H7 (cell line): ENCODE measurements around the gene ANKRD39. TPM values are rescaled to one million over a fixed set of nuclear protein-coding genes. Genes with fewer than 3 reads are reported as not detected.

Source experiments
- DNase-seq: peaks from one replicate; pipeline ENCODE4 v3.0.0; 2012
- H3K27me3 ChIP-seq: 2 replicates; pipeline ENCODE4 v1.6.0; 2011; ENCODE audit warnings: mild to moderate bottlenecking, low read length; ENCODE audit not compliant: control insufficient read depth, insufficient read depth
- H3K36me3 ChIP-seq: replicated peaks from 2 replicates; pipeline ENCODE4 v1.5.1; 2011; ENCODE audit warnings: low read length; ENCODE audit not compliant: control insufficient read depth, insufficient read depth
- H3K4me3 ChIP-seq: 2 replicates; pipeline ENCODE4 v1.5.1; 2011; ENCODE audit warnings: low read depth, mild to moderate bottlenecking, control low read depth, low read length, moderate library complexity; ENCODE audit not compliant: insufficient read depth
- total RNA-seq: library from RNA; depleted of rRNA; stranded (reverse); fragments of >200 nt; shearing (Covaris generic); gene quantifications from 2 replicates; pipeline ENCODE4 v1.2.3, GENCODE V29; 2014

The ANKRD39 gene
- total RNA-seq, 1 experiment from 2014 or later = 13.5 TPM

DNA sequence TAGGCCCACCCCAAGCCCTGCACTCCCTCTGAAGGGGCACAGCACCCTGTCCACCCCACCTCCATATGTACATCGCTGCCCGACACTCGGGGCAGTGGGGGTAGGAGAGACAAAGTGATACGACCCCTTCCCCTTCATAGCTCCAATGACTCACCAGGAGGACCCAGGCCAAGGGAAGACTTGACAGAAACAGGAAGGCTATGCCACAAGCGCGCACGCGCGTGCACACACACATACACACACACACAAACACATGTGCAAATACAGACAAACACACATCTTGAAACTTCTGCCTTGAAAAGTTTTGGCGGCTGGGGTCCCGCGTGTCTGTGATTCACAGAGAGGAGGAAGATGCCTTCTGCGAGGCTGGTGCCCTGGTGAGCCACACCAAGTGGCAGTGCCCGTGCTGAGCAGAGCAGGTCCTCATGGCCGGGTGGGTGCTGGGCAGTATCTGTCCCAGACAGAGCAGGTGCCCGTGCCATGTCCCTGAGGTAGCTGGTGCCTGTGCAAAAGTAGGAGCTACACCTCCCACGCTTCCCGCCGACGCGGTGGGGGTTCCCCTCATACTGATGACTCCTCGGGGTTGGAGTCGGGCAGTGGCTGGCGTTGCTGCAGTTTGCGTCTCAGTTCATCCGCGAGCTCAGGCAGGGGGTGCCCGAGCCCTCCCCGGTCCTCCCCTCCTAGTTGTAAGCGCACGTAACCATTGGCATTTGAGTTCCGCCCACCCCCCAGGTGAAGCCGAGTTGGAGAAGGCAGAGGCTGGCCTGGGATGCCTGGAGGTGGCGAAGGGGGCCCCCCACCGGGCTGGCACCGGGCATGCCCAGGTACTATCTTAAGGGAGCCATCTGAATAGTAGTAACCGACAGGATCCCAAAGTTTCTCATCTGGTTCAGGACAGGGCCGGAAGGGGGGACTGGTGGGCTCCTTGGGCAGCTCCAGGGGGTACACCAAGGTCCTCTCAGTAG lies 2.5 kb upstream of the ANKRD39 start:
- H3K36me3 ChIP-seq = peaks cover 36% of the 10 kb centered on the region
- no peak for DNase-seq
- no peak overlapping the region for H3K4me3 ChIP-seq
- H3K27me3 ChIP-seq = no peaks in the 10 kb centered on the region

DNA sequence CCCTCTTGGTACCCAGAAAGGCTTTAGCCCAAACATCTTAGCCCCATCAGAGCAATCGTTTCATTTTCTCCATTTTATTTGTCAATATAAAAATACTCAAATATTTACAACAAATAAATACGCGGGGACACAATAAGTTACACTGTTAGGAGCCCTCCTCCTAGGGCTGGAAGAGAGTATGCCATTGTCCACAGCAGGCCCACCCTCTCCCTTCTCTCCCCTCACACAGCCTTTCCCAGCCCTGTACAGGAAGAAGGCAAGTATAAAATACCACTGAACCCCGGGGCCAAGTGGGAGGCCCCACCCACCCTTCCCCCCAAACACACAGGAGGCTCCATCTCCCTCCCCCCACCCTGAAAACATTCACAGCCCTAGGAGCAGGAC lies 1.9 kb upstream of the ANKRD39 start:
- DNase-seq = no peak
- no peaks in the 10 kb centered on the region for H3K27me3 ChIP-seq
- H3K4me3 ChIP-seq = no peak overlapping the region
- peaks cover 30% of the 10 kb centered on the region for H3K36me3 ChIP-seq

DNA sequence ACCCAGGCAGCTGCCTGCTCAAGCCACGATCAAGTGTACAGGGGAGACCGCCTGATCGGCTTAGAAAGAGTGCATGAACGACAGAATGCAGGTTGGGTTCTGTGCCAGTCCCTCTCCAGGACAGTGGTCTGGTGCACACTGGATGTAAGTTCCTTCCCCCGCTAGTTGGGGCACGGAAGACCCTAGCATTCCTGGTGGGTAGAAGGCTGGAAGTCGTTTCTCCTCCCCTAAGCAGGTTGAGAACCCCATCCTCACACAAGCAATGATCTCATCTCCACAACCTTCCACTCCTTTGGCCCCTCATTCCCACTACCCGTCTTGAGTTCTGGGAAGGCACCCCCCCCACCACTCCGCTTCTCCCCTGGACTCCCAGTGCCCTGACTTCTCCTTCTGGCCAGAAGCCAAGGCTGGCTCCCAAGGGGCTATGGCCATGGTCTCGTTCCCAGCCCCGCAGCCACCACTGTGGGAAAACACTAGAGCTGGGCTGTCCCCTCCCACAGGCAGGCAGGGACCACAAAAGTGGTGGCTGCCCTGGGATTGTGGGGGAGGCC lies 1.4 kb upstream of the ANKRD39 start:
- peak; percentile 74 for DNase-seq
- no peaks in the 10 kb centered on the region for H3K27me3 ChIP-seq
- peak overlapping the region; percentile 51 for H3K4me3 ChIP-seq
- peaks cover 25% of the 10 kb centered on the region for H3K36me3 ChIP-seq

DNA sequence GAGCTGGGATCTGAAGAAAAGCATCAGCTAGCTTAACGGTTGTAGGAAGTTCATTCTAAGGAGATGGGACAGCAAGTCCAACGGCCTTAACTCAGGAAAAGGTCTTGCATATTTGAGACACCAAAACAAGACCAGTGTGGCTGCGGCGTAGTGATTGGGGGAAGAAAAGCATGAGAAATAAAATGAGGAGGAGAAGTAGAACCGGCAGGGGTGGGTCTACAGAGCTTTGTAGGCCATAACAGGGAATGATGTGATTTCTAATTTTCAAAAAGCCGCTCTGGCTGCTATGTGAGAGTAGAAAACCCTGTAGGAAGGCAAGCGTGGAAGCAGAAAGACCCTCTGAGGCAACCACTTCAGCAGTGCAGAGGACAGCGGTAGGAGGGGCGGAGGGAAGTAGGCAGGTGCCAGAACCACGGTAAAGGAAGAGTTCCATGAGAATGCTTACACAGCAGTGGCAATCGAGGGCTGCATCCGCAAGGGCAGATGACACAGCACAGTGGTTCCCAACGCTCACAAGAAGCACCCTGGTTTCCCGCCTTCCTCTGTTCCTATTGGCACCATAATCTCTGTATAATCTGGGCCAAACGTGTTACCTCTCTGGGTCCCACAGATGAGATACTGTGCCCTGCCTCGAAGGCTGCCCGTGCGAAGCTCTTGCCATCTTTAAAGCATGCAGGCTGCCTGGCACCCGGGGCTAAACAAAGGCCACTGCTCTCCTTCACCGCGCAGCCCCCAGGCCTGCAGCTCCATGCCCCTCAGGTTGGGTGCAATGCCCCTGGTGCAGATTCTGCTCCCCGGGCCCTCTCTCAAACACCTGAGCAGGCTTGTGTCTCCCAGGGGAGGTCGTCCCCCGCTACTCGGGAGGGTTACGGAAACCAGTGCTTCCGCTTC lies 795 bp downstream of the ANKRD39 start:
- Histone ChIP-seq H3K4me3 (peak overlapping the region; percentile 74), H3K36me3 (peaks cover 13% of the 10 kb centered on the region), H3K27me3 (no peaks in the 10 kb centered on the region)
- peak; percentile 78 for DNase-seq

DNA sequence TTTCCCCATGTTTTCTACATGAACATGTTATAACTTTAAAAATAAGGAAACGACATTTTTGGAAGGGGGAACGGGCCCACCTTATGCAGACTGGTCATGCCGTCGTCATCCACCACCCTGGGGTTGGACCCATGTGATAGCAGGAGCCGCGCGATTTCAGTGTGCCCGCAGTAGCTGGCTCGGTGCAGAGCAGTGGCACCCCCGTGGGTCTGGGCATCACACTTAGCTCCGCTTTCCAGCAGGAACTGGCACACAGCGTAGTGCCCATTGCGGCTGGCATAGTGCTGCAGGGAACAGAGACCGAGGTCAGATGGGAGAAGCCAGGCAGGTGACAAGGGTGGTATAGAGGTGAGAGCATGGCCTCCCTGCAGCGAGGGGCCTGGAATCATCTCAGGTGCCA lies 4.5 kb downstream of the ANKRD39 start:
- Histone ChIP-seq H3K27me3 (no peaks in the 10 kb centered on the region), H3K36me3 (peaks cover 10% of the 10 kb centered on the region), H3K4me3 (no peak overlapping the region)
- no peak for DNase-seq

DNA sequence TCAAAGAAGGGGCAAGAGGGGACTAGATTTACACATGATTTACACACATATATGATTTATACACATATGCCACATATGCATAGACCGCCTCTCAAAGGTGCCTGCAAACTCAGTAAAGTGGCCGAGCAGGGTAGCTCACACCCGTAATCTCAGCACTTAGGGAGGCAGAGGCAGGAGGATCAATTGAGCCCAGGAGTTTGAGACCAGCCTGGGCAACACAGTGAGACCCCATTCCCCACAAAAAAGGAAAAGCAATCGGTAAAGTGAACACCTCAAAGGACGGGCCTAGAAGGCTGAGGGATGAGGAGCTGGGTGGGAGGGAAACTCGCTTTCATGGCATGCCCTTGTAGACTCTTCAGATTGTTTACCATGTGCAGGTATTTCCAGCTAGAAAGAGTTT lies 5.1 kb downstream of the ANKRD39 start:
- Histone ChIP-seq H3K27me3 (no peaks in the 10 kb centered on the region), H3K36me3 (peaks cover 12% of the 10 kb centered on the region), H3K4me3 (no peak overlapping the region)
- no peak for DNase-seq

DNA sequence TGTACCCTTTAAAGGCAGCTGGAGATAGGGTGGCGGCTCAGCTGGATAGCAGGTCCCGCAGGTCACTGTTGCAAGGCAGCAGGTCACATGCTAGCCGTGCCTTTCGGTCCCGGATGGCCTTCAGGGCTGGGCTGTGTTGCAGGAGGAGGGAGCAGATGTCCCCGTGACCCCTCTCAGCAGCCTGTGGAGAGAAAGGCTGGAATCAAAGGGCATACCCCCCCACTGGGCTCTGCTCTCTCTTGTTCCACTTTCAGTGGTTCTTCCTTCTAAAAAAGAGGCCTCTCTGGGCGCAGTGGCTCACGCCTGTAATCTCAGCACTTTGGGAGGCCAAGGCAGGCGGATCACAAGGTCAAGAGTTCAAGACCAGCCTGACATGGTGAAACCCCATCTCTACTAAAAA lies 9.6 kb downstream of the ANKRD39 start:
- peak; percentile 39 for DNase-seq
- H3K4me3 ChIP-seq = no peak overlapping the region
- peaks cover 11% of the 10 kb centered on the region for H3K36me3 ChIP-seq
- H3K27me3 ChIP-seq = no peaks in the 10 kb centered on the region

DNA sequence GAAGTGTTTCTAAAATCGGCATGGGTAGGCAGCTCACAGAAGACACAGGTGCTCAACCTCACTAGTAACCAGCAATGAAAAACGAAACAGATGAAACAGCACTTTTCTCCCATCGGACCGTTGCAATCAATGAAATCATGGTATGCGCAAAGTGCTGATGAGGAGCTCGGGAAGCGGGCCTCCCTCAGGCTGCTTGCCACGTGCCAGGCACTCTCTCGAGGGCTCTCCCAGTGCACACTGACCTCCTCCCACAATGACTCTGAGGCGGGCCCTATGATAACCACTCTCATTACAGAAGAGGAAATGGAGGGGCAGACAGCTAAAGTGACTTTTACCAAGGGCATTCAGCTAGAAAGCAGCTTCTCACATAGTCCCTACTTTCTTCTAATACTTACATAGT lies 10.2 kb downstream of the ANKRD39 start:
- H3K27me3 ChIP-seq = no peaks in the 10 kb centered on the region
- no peak overlapping the region for H3K4me3 ChIP-seq
- peaks cover 11% of the 10 kb centered on the region for H3K36me3 ChIP-seq
- peak; percentile 31 for DNase-seq

DNA sequence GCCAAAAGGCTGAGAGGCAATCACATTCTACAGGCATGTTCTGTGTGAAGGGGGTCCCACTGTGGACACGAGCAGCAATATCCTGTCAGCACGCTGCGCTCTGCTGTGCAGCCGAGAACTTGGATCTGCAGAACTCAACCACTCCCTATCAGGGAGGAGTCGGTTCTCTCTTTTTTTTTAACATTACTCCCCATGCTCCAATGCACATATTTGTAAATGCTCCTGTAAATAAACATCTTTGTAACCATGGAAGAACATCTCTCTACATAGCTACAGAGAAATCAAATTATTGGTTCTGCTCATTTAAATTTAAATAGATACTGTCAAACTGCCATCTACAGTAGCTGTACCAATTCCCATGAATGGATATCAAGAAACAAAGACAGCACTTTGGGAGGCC lies 11.0 kb downstream of the ANKRD39 start:
- DNase-seq = no peak
- Histone ChIP-seq H3K36me3 (peaks cover 11% of the 10 kb centered on the region), H3K27me3 (no peaks in the 10 kb centered on the region), H3K4me3 (no peak overlapping the region)

DNA sequence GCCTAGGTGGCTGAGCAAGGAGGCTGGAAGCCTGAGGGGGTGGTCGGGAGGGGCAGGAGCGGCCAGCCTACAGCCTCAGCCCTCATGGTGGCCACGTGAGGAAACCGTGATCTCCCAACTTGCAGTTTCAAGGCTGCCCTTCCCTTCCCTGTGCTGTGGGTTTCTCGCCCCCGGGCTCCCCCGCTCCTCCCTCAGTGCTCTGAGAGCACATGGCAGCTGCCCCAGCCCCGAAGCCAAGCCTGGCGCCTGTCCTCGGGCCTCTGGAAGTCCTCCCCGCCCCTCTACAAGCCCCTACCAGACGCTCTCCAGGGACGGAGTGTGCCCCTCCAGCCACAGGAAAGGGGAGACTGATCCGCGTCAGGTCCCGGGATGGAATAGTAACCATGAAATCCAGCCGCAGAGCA lies 13.4 kb downstream of the ANKRD39 start:
- peak; percentile 57 for DNase-seq
- peaks cover 5% of the 10 kb centered on the region for H3K36me3 ChIP-seq
- H3K4me3 ChIP-seq = no peak overlapping the region
- no peaks in the 10 kb centered on the region for H3K27me3 ChIP-seq

DNA sequence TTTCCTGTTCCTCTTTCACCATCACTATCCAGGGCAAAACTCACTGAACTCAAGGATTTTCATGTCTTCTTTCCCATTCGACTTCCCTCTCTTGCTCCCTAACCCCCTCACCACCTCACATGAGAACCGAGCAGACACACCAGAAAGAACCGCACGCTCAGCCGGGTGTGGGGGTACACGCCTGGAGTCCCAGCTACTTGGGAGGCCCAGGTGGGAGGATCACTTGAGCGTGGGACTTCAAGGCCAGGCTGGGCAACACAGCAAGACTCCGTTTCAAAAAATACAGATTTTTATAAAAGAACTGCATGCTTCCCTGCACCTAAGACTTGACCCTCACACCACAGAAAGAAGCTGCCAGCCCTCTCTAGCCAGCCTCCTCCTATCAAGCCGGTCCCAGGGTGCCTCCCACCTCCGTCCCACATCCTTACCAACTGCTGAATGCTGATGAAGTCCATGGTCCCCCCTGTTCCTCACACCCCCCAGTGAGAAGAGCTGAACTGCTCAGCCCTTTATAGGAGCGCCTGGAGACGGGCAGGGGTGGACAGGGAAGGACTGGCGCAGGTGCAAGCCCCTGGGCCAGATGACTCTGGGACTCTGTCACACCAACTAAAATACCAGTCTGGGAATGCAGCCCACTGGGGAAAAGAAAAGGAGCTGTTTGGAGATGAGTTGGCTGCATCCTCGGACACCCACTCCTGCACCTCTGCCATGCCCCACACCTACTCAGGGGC lies 14.1 kb downstream of the ANKRD39 start, which contains the start of gene ANKRD23:
Gene ANKRD23 (minus strand): TSS at position 484 of the 731 bp plus-strand sequence. CDS start 29 bp downstream, at position 455.
- Histone ChIP-seq H3K36me3 (peaks cover 4% of the 10 kb centered on the region), H3K4me3 (no peak within 1 kb of the TSS), H3K27me3 (no peaks in the 10 kb centered on the region)
- DNase-seq = peak; percentile 28

DNA sequence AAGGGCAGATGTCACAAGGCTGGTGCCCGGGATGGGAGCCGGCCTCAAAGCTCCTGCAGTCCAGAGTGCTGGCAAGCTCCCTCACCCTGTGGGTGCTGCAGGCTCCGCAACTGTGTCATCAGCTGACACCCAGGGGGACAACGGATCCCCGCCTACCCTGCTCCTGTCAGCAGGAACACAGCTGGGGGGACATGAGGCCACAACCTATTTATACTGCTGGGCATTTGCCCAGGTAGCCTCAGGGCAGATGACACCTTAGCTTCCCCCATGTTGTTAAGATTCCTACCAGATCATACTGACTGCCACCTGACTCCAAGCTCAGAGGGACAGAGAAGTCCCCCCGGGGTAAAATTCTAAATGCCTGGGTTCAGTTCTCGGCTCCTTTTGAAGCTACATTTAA lies 15.2 kb downstream of the ANKRD39 start:
- Histone ChIP-seq H3K27me3 (no peaks in the 10 kb centered on the region), H3K4me3 (no peak overlapping the region), H3K36me3 (peaks cover 2% of the 10 kb centered on the region; the same call in 1 of the 2 replicates)
- DNase-seq = no peak

DNA sequence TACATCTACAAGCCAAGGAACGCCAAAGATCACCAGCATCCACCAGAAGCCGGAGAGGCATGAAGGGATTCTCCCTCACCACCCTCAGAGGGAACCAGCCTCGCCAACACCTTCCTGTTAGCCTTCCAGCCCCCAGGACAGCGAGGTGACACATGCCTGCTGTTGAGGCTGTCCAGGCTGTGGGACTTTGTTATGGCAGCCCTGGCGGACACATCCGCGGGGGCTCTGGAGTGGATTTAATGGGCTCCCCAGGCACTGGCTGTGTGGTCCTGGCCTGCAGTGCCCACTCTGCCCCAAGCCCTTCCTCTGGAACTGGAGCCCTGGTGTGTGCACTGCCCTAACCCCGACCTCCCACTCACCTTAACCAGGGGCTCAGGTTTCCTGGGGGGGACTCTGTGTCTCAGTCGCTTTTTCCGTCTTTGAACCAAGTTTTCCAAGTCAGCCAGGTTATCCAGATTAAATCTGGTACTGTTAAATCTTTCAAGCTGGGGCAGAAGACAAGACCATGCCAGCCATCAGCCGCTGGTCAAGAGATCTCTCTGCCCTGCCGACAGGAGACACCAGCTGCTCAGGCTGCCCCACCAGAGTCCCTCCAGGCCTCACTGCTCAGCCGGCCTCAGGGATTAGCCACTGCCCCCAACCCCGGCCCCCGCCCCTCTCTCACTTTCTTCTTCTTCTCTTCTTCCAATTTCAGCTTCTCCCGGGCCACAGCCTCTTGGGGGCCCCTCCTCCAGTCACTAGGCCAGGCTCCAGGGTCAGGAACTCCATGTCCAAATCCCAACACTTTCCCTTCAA lies 15.9 kb downstream of the ANKRD39 start:
- H3K36me3 ChIP-seq = peaks cover 2% of the 10 kb centered on the region
- no peak for DNase-seq
- H3K27me3 ChIP-seq = no peaks in the 10 kb centered on the region
- no peak overlapping the region for H3K4me3 ChIP-seq
